Activated CD8-positive, alpha-beta memory T cell treated with anti-CD3 and anti-CD28 coated beads for 36 hours (primary cell): ENCODE results near the gene RAP1A. TPM values are rescaled to one million over a fixed set of nuclear protein-coding genes. Genes with fewer than 3 reads are reported as not detected.
"Not testable (repeated sequence)": the region's sequence is repeated elsewhere in the genome, so short reads cannot be mapped to it uniquely, and the experiment has no call there.

Experiments used
- CTCF ChIA-PET: fragments of 350-600 bp; sonication (Branson Sonifier 250); formaldehyde crosslinking; loops from one replicate; lab custom pipeline; 2021; ENCODE audit warnings: antibody characterized with exemption; lab: Charles Lee
- POLR2A ChIA-PET: fragments of 350-600 bp; sonication (Branson Sonifier 250); formaldehyde crosslinking; loops from one replicate; lab custom pipeline; 2021; ENCODE audit warnings: antibody characterized with exemption; lab: Charles Lee
- total RNA-seq, 2 experiments: library from RNA; stranded (reverse); gene quantifications; one replicate each; pipeline ENCODE4 v1.2.3, GENCODE V29; 2021

Gene RAP1A
- total RNA-seq, 2 experiments from 2014 or later: 245 to 248 TPM

GRCh38 chr1:111593403-111594305, 25.9 kb upstream of the RAP1A start:
- ChIA-PET CTCF (interaction anchor here (0.6 to 3.1 kb wide), 15 partner anchors 8 to 146 kb away, joined by 3 to 23 read pairs (median 4); partner anchors contain the start of gene INKA2), POLR2A (interaction anchor here (0.5 to 2.6 kb wide), 10 partner anchors 9 to 146 kb away, joined by 3 to 55 read pairs (median 6); partner anchors contain the start of genes INKA2 and RAP1A)

GRCh38 chr1:111594306-111594693, 25.3 kb upstream of the RAP1A start:
- ChIA-PET POLR2A (interaction anchor here (2.2 to 2.5 kb wide), 2 partner anchors 26 to 86 kb away, joined by 18 to 22 read pairs; partner anchors contain the start of gene RAP1A), CTCF (interaction anchor here (1.6 to 3.1 kb wide), 3 partner anchors 10 to 86 kb away, joined by 4 to 23 read pairs (median 11); no protein-coding TSS in a partner anchor)

- POLR2A ChIA-PET: interaction anchor here (0.6 to 1.0 kb wide), 2 partner anchors 24 to 922 kb away, joined by 3 read pairs; no protein-coding TSS in a partner anchor
Observed at GRCh38 chr1:111595807-111596206, 23.8 kb upstream of the RAP1A start.

GRCh38 chr1:111596499-111596898, 23.1 kb upstream of the RAP1A start:
- POLR2A ChIA-PET: interaction anchor here (1.0 kb wide), 1 partner anchor 24 kb away, joined by 3 read pairs; no protein-coding TSS in a partner anchor
- CTCF ChIA-PET: interaction anchor here (0.9 to 1.9 kb wide), 5 partner anchors 29 to 88 kb away, joined by 3 to 8 read pairs (median 4); no protein-coding TSS in a partner anchor

More at GRCh38 chr1:111595807-111596206, 23.8 kb upstream of the RAP1A start:
- CTCF ChIA-PET: interaction anchor here (0.6 to 1.9 kb wide), 8 partner anchors 20 to 151 kb away, joined by 3 to 8 read pairs (median 3); no protein-coding TSS in a partner anchor

- CTCF ChIA-PET: interaction anchor here (0.6 to 3.1 kb wide), 2 partner anchors 10 to 90 kb away, joined by 4 to 12 read pairs; no protein-coding TSS in a partner anchor
- POLR2A ChIA-PET: interaction anchor here (2.3 kb wide), 1 partner anchor 23 kb away, joined by 9 read pairs; the partner anchor contains the start of gene RAP1A
Observed at GRCh38 chr1:111597426-111597825, 22.2 kb upstream of the RAP1A start.

GRCh38 chr1:111598544-111598943, 21.0 kb upstream of the RAP1A start:
- POLR2A ChIA-PET: interaction anchor here (2.3 kb wide), 1 partner anchor 21 kb away, joined by 9 read pairs; the partner anchor contains the start of gene RAP1A
- CTCF ChIA-PET: interaction anchor here (0.7 to 8.0 kb wide), 4 partner anchors 11 to 90 kb away, joined by 3 to 85 read pairs (median 8); partner anchors contain the start of gene RAP1A

- ChIA-PET POLR2A (interaction anchor here (0.8 to 5.5 kb wide), 8 partner anchors 8 to 92 kb away, joined by 3 to 55 read pairs (median 5); partner anchors contain the start of gene RAP1A), CTCF (interaction anchor here (0.6 to 8.0 kb wide), 7 partner anchors 7 to 95 kb away, joined by 3 to 85 read pairs (median 4); partner anchors contain the start of gene RAP1A)
Observed at GRCh38 chr1:111599781-111600693, 19.6 kb upstream of the RAP1A start.

GRCh38 chr1:111600886-111601386, 18.7 kb upstream of the RAP1A start:
- CTCF ChIA-PET: interaction anchor here (0.6 to 8.0 kb wide), 6 partner anchors 8 to 165 kb away, joined by 3 to 85 read pairs (median 9); partner anchors contain the start of gene RAP1A
- POLR2A ChIA-PET: interaction anchor here (1.1 to 5.5 kb wide), 7 partner anchors 9 to 93 kb away, joined by 3 to 55 read pairs (median 6); partner anchors contain the start of gene RAP1A

GRCh38 chr1:111602302-111602701, 17.3 kb upstream of the RAP1A start:
- ChIA-PET POLR2A (interaction anchor here (0.6 to 5.5 kb wide), 6 partner anchors 10 to 94 kb away, joined by 3 to 55 read pairs (median 9); partner anchors contain the start of gene RAP1A), CTCF (interaction anchor here (1.0 to 8.0 kb wide), 7 partner anchors 9 to 152 kb away, joined by 3 to 85 read pairs (median 4); partner anchors contain the start of gene RAP1A)

GRCh38 chr1:111602974-111603373, 16.6 kb upstream of the RAP1A start:
- ChIA-PET CTCF (interaction anchor here (1.0 to 8.0 kb wide), 8 partner anchors 9 to 152 kb away, joined by 3 to 85 read pairs (median 4); partner anchors contain the start of gene RAP1A), POLR2A (interaction anchor here (0.8 to 5.5 kb wide), 6 partner anchors 11 to 95 kb away, joined by 3 to 55 read pairs (median 12); partner anchors contain the start of gene RAP1A)

- CTCF ChIA-PET: interaction anchor here (1.4 to 8.0 kb wide), 5 partner anchors 10 to 96 kb away, joined by 3 to 85 read pairs (median 11); partner anchors contain the start of gene RAP1A
Observed at GRCh38 chr1:111603979-111604378, 15.6 kb upstream of the RAP1A start.

GRCh38 chr1:111604931-111605330, 14.7 kb upstream of the RAP1A start:
- POLR2A ChIA-PET: interaction anchor here (2.1 to 5.5 kb wide), 3 partner anchors 11 to 15 kb away, joined by 11 to 55 read pairs (median 25); partner anchors contain the start of gene RAP1A
- CTCF ChIA-PET: interaction anchor here (1.2 to 8.0 kb wide), 4 partner anchors 11 to 97 kb away, joined by 3 to 85 read pairs (median 20); partner anchors contain the start of gene RAP1A

More at GRCh38 chr1:111603979-111604378, 15.6 kb upstream of the RAP1A start:
- POLR2A ChIA-PET: interaction anchor here (0.9 to 5.5 kb wide), 6 partner anchors 12 to 96 kb away, joined by 3 to 55 read pairs (median 12); partner anchors contain the start of gene RAP1A

- POLR2A ChIA-PET: interaction anchor here (5.5 kb wide), 1 partner anchor 13 kb away, joined by 55 read pairs; no protein-coding TSS in a partner anchor
- CTCF ChIA-PET: interaction anchor here (1.1 to 8.0 kb wide), 5 partner anchors 12 to 62 kb away, joined by 3 to 85 read pairs (median 4); partner anchors contain the start of gene RAP1A
Observed at GRCh38 chr1:111605576-111605975, 14.0 kb upstream of the RAP1A start.

- POLR2A ChIA-PET: interaction anchor here (1.3 kb wide), 1 partner anchor 99 kb away, joined by 4 read pairs; no protein-coding TSS in a partner anchor
- CTCF ChIA-PET: interaction anchor here (1.1 to 8.0 kb wide), 4 partner anchors 13 to 26 kb away, joined by 3 to 85 read pairs (median 4); partner anchors contain the start of gene RAP1A
Observed at GRCh38 chr1:111606457-111607215, 13.0 kb upstream of the RAP1A start.

- CTCF ChIA-PET, POLR2A ChIA-PET: not testable (repeated sequence)
Observed at GRCh38 chr1:111608528-111608927, 11.1 kb upstream of the RAP1A start.
